ENCODE measurements around the gene TMPRSS11A.

GRCh38 chr4:67909905-67910584 is 53.2 kb downstream of the TMPRSS11A start:
- TF ChIP-seq POLR2A (IDR thresholded peaks at IDR 0.05) (no peak), CTCF (IDR thresholded peaks at IDR 0.05) (no peak)
